NCI-H146 treated with DMSO at 0.1 percent for 48 hours (cell line): ENCODE data around the gene ANKRD13D.
A peak's percentile ranks its signal among the peaks of the same experiment; 100 is the strongest.

ENCODE experiments used
- DNase-seq: peaks from one replicate; lab custom pipeline; 2025; ENCODE audit not compliant: unreplicated experiment; lab: John Stamatoyannopoulos, UW

ANKRD13D gene

GRCh38 chr11:67302571-67303131 is 13.5 kb downstream of the ANKRD13D start:
- peak; percentile 65 for DNase-seq

DNA sequence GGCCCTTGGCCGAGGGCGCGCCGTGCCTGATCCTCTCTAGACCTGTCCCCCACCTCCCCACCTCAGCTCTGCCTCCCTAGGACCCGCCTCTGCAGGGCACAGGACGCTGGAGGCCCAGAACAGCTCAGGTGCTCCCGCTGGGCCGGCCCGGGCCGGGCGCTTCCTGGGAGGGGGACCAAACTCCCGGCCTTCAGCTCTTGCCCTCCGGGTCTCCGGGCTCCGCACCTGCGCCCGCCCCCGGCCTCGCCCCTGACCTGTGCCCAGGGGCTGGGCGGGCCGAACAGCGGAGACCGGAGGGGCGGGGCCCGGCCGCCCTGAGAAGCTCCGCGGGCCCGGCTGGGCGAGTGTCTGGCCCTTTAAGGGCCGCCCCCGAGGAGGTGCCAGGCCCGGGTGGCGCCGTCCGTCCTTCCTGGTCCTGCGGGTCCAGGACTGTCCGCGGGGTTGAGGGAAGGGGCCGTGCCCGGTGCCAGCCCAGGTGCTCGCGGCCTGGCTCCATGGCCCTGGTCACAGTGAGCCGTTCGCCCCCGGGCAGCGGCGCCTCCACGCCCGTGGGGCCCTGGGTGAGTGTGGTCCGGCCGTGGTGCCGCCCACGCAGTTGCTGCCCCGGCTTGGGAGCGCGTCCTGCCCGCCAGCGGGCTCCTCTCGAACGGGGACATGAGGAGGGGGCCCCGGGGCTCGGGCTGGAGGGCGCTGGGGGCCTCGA is 14.2 kb downstream of the ANKRD13D start, which contains the start of gene SSH3:
Gene SSH3, plus strand, starts transcription at position 399 of the 703 bp plus-strand sequence. Its CDS starts 96 bp downstream, at position 495.
- DNase-seq, result peak; percentile 89

DNA sequence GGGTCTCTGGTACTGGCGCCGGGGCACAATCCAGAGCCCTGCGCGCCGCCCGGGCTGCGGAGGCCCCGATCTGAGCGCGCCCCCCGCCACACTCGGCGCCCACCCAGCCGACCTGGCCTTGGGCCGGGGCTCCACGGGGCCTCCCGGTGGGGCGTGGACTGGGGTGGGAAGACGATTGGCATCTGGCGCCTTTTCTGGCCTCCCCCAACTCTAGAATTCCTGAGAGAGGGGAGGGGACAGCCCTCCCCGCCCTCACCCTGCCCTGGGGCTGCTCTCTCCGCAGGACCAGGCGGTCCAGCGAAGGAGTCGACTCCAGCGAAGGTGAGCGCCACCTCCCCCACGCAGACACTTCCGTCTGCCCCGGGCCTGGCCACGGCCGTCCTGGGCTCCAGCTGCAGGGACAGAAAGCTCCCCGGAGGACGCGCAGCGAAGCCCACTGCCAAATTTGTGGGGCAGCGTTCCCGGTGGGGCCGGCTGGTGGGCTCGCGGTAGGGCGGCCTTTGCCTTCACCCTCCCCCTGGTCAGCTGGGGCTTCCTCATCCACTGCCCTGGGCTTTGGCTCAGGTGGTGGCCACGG is 14.8 kb downstream of the ANKRD13D start:
- peak; percentile 47 for DNase-seq

GRCh38 chr11:67304511-67305113 is 15.5 kb downstream of the ANKRD13D start:
- no peak for DNase-seq

GRCh38 chr11:67306769-67307544 is 17.9 kb downstream of the ANKRD13D start:
- DNase-seq, result no peak

DNA sequence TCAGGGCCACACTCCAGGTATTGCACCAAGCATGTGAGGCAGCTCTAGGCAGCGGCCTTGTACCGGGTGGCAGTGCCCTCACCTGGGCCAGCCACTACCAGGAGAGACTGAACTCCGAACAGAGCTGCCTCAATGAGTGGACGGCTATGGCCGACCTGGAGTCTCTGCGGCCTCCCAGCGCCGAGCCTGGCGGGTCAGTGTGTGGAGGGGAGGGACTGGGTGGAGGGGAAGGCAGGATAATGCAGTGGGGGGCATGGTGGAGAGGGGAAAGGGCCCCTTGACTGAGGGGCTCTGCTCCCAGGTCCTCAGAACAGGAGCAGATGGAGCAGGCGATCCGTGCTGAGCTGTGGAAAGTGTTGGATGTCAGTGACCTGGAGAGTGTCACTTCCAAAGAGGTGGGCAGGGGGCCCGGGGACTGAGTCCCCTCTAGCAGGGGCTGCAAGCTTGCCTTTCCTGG is 18.5 kb downstream of the ANKRD13D start:
- no peak for DNase-seq

DNA sequence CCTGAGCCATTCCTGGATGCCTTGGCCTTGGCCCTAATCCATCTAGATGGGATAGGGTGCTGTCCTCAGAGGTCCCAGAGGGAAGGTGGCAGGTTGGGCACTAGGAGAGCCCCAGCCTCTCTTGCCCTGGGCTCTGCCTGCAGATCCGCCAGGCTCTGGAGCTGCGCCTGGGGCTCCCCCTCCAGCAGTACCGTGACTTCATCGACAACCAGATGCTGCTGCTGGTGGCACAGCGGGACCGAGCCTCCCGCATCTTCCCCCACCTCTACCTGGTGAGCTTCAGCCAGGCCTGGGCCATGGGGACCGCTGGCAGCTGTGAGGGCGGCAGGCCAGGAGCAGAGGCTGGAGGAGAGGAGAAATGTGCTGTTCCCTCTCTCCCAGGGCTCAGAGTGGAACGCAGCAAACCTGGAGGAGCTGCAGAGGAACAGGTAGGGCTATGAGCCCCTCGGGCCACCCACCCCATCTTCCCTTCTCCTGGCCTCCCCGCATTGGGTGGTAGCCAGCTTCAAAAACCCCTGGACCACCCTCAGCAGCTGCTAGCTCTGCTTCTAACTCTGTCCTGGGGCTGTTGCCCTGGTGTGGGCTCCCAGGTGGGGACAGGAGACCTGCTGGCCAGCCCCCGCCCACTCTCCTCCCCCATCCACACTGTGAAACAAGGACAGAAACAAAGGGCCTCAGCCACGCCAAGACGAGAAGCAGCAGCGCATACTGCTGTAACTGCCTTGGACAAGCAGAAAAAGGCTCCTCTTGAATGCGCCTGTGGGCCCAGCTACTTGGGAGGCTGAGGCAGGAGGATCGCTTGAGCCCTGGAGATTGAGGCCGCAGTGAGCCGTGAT is 19.1 kb downstream of the ANKRD13D start:
- DNase-seq, result no peak

GRCh38 chr11:67309166-67309565 is 20.1 kb downstream of the ANKRD13D start:
- no peak for DNase-seq

- no peak for DNase-seq
Measured at GRCh38 chr11:67309661-67310061, 20.6 kb downstream of the ANKRD13D start.

DNA sequence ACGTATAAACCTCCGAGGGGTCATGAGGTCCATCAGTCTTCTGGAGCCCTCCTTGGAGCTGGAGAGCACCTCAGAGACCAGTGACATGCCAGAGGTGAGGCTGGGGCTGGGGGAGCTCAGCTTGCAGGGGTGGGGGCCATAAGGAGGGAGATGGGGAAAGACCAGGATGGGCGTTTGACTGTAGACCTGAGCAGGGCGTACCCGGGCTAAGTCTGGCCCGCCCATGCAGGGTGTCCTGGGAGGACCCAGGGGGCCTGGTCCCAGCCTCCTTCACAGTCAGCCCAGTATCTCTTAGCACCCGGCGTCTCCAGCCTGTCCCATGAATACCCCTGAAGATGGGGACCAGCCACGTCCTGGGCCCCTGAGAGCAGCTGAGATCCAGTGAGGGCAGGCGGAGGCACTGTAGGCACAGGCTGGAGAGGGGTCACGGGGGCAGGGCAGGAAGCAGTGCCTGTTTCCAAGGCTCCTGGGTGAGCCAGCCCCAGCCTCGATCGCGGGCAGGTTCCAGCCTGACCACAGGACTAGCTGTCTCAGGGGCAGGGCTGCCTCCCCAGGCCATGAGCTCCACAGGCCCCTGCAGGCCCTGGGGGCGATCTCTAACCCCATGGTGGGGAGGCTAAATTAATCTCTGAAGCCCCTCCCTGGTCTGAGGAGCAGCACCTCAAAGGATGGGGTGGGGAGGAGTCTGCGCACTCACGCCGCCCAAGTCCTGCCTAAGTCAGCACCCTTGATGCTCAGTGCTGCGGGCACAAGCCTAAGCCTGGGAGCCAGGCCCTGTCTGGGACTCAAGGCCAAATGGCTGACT is 21.3 kb downstream of the ANKRD13D start:
- DNase-seq, result no peak

- DNase-seq, result no peak
Measured at GRCh38 chr11:67311051-67311555, 22.0 kb downstream of the ANKRD13D start.

DNA sequence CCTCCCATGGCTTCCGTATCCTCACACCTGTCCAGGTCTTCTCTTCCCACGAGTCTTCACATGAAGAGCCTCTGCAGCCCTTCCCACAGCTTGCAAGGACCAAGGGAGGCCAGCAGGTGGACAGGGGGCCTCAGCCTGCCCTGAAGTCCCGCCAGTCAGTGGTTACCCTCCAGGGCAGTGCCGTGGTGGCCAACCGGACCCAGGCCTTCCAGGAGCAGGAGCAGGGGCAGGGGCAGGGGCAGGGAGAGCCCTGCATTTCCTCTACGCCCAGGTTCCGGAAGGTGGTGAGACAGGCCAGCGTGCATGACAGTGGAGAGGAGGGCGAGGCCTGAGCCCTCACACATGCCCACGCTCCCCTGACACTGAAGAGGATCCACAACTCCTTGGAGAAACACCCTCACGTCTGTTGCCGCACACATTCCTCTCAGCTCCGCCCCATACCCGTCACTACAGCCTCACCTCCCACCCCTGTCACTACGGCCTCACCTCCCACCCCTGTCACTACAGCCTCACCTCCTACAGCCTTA is 22.5 kb downstream of the ANKRD13D start:
- no peak for DNase-seq

- DNase-seq, result no peak
Measured at GRCh38 chr11:67312187-67313021, 23.3 kb downstream of the ANKRD13D start.

- no peak for DNase-seq
Measured at GRCh38 chr11:67313125-67313890, 24.2 kb downstream of the ANKRD13D start.

DNA sequence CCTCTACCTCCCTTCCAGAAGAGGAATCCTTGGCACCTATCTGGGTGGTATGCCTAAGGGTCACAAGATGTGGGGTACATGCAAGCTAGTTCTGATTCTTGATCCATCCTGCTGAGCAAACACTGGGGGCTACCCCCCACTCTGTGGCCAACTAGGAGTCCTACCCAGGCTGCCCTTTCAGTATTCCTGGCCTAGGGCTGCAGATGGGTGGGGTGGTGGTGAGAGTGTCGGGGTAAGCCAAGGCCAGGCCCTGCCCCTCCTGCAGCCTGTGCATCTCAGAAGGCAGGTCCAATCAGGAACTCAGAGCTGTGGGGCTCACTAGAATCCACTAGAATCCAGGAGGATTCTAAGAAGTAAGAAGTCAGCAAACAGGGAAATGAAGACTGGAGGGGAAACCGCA is 25.1 kb downstream of the ANKRD13D start:
- DNase-seq, result no peak

- no peak for DNase-seq
Measured at GRCh38 chr11:67315325-67315909, 26.3 kb downstream of the ANKRD13D start.

DNA sequence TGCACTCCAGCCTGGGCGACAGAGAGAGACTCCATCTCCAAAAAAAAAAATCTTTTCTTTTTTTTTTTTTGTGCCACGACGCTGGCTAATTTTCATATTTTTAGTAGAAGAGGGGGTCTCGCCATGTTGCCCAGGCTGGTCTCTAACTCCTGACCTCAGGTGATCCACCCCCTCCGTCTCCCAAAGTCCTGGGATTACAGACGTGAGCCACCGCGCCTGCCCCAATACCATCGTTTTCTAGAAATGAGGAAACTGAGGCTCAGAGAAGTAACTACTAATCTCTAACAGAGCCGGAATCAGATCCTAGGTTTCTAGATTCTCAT is 27.7 kb downstream of the ANKRD13D start:
- no peak for DNase-seq
